OCI-LY1 (cell line): ENCODE results near the gene WNK1.

Experiments used
- EZH2 ChIP-seq: fragments of 200-600 bp; sonication (generic), shearing (Covaris generic); IDR thresholded peaks from 2 replicates; pipeline ENCODE4 v1.8.0; 2017; ENCODE audit warnings: borderline replicate concordance, mixed run types, mild to moderate bottlenecking, antibody characterized with exemption, low read length, moderate library complexity, mixed read lengths
- TF ChIP-seq, protein P1 (sequence below): fragments of 200-600 bp; sonication (generic), shearing (Covaris generic); IDR thresholded peaks from 2 replicates; pipeline ENCODE4 v1.5.1; 2017; ENCODE audit warnings: mild to moderate bottlenecking, antibody characterized with exemption, low read length, moderate library complexity, mixed read lengths

DNA sequence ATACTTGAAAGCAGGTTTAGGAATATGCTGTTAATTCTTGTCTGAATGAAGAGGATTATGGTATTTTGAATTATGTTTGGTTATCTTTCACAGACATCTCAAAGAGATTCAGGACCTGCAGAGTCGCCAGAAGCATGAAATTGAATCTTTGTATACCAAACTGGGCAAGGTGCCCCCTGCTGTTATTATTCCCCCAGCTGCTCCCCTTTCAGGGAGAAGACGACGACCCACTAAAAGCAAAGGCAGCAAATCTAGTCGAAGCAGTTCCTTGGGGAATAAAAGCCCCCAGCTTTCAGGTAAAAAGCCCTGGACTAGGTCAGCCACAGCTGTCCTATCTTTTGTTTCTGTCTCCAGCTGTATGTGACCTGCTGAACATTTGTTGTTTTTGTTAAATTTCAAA lies 145.0 kb downstream of the WNK1 start:
- TF ChIP-seq, protein P1, sequence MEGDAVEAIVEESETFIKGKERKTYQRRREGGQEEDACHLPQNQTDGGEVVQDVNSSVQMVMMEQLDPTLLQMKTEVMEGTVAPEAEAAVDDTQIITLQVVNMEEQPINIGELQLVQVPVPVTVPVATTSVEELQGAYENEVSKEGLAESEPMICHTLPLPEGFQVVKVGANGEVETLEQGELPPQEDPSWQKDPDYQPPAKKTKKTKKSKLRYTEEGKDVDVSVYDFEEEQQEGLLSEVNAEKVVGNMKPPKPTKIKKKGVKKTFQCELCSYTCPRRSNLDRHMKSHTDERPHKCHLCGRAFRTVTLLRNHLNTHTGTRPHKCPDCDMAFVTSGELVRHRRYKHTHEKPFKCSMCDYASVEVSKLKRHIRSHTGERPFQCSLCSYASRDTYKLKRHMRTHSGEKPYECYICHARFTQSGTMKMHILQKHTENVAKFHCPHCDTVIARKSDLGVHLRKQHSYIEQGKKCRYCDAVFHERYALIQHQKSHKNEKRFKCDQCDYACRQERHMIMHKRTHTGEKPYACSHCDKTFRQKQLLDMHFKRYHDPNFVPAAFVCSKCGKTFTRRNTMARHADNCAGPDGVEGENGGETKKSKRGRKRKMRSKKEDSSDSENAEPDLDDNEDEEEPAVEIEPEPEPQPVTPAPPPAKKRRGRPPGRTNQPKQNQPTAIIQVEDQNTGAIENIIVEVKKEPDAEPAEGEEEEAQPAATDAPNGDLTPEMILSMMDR, result no peak
- TF ChIP-seq EZH2, result no peak
